Immature natural killer cell (primary cell): ENCODE measurements around the gene PRSS27. TPM values are rescaled to one million over a fixed set of nuclear protein-coding genes. Genes with fewer than 3 reads are reported as not detected.
"Not testable (repeated sequence)": the region's sequence is repeated elsewhere in the genome, so short reads cannot be mapped to it uniquely, and the experiment has no call there.

ENCODE experiments used
- DNase-seq, 3 donors: peaks; one replicate each; pipeline ENCODE4 v3.0.0; 2022; ENCODE audit warnings: mixed read lengths in 1 of 3
- H3K27ac Mint-ChIP-seq, 6 donors: one replicate each; pipeline ENCODE4 v1.8.0; 2020; ENCODE audit warnings: mixed read lengths in 6 of 6, mild to moderate bottlenecking in 5 of 6, inconsistent platforms in 4 of 6, moderate library complexity in 3 of 6
- H3K27me3 Mint-ChIP-seq, 3 donors: one replicate each; pipeline ENCODE4 v1.8.0; 2020 to 2021; ENCODE audit warnings: low read depth in 3 of 3, mild to moderate bottlenecking in 3 of 3, mixed read lengths in 3 of 3, moderate library complexity in 3 of 3, inconsistent platforms in 1 of 3
- H3K36me3 Mint-ChIP-seq, 3 donors: one replicate each; pipeline ENCODE4 v1.8.0; 2020; ENCODE audit warnings: mixed read lengths in 3 of 3, inconsistent platforms in 2 of 3, mild to moderate bottlenecking in 2 of 3
- H3K4me1 Mint-ChIP-seq, 2 donors: one replicate each; pipeline ENCODE4 v1.8.0; 2020; ENCODE audit warnings: inconsistent platforms in 2 of 2, mild to moderate bottlenecking in 2 of 2, mixed read lengths in 2 of 2, moderate library complexity in 1 of 2
- H3K4me3 Mint-ChIP-seq, 5 donors: one replicate each; pipeline ENCODE4 v1.8.0; 2020; ENCODE audit warnings: mild to moderate bottlenecking in 5 of 5, mixed read lengths in 5 of 5, inconsistent platforms in 3 of 5, moderate library complexity in 3 of 5
- H3K9me3 Mint-ChIP-seq, 6 donors: one replicate each; pipeline ENCODE4 v1.8.0; 2020; ENCODE audit warnings: mild to moderate bottlenecking in 6 of 6, mixed read lengths in 6 of 6, inconsistent platforms in 4 of 6, moderate library complexity in 3 of 6
- polyA plus RNA-seq, 3 donors: library from polyadenylated mRNA; unstranded; fragments of 300-500 nt; fragmentation: Illumina TruSeq; gene quantifications; one replicate each; pipeline ENCODE4 v1.2.3, GENCODE V29; 2021

Gene PRSS27
- polyA plus RNA-seq, 3 donors from 2014 or later, result 0.18 TPM; not detected in 2

GRCh38 chr16:2698103-2698870 is 21.7 kb downstream of the PRSS27 start:
- H3K36me3 Mint-ChIP-seq, result peaks cover 0 to 6% (median 4%) of the 10 kb centered on the region in 3 donors
- H3K27ac Mint-ChIP-seq, result no peak overlapping the region
- H3K9me3 Mint-ChIP-seq, result no peaks in the 10 kb centered on the region
- DNase-seq, result no peak
- peaks cover 2 to 9% of the 10 kb centered on the region in 2 donors for H3K4me1 Mint-ChIP-seq
- peaks cover 0 to 2% (median 2%) of the 10 kb centered on the region in 3 donors for H3K27me3 Mint-ChIP-seq
- no peak overlapping the region for H3K4me3 Mint-ChIP-seq

- no peak for DNase-seq
- H3K9me3 Mint-ChIP-seq, result no peaks in the 10 kb centered on the region
- no peak overlapping the region for H3K27ac Mint-ChIP-seq
- H3K36me3 Mint-ChIP-seq, result peaks cover 0 to 6% (median 4%) of the 10 kb centered on the region in 3 donors
- peaks cover 0 to 2% (median 2%) of the 10 kb centered on the region in 3 donors for H3K27me3 Mint-ChIP-seq
- no peak overlapping the region for H3K4me3 Mint-ChIP-seq
- peaks cover 4 to 12% of the 10 kb centered on the region in 2 donors for H3K4me1 Mint-ChIP-seq
Measured at GRCh38 chr16:2697401-2697948, 22.5 kb downstream of the PRSS27 start.

GRCh38 chr16:2696601-2697250 is 23.3 kb downstream of the PRSS27 start:
- not testable (repeated sequence) for H3K4me3 Mint-ChIP-seq, H3K27me3 Mint-ChIP-seq, H3K9me3 Mint-ChIP-seq, H3K36me3 Mint-ChIP-seq, DNase-seq
- H3K4me1 Mint-ChIP-seq, result peaks cover 6 to 12% of the 10 kb centered on the region in 2 donors
- peak overlapping the region in 1 of 6 donors; percentile 64 for H3K27ac Mint-ChIP-seq

GRCh38 chr16:2692948-2693651 is 26.9 kb downstream of the PRSS27 start:
- peak overlapping the region in 1 of 6 donors; percentile 68 for H3K27ac Mint-ChIP-seq

GRCh38 chr16:2692251-2692947 is 27.6 kb downstream of the PRSS27 start:
- no peak overlapping the region for H3K4me3 Mint-ChIP-seq
- no peak overlapping the region for H3K27ac Mint-ChIP-seq
- peaks cover 0 to 6% (median 4%) of the 10 kb centered on the region in 3 donors for H3K36me3 Mint-ChIP-seq
- DNase-seq, result no peak
- no peaks in the 10 kb centered on the region for H3K9me3 Mint-ChIP-seq
- H3K27me3 Mint-ChIP-seq, result peaks cover 1 to 2% (median 2%) of the 10 kb centered on the region in 3 donors
- peaks cover 24 to 33% of the 10 kb centered on the region in 2 donors for H3K4me1 Mint-ChIP-seq

More at GRCh38 chr16:2692948-2693651, 26.9 kb downstream of the PRSS27 start:
- Mint-ChIP-seq H3K9me3 (no peaks in the 10 kb centered on the region), H3K4me1 (peaks cover 17 to 26% of the 10 kb centered on the region in 2 donors), H3K36me3 (peaks cover 0 to 6% (median 4%) of the 10 kb centered on the region in 3 donors), H3K27me3 (peaks cover 2% of the 10 kb centered on the region in 3 donors), H3K4me3 (peak overlapping the region in 1 of 5 donors; percentile 27)
- peak in 2 of 3 donors; percentile 8 to 31 for DNase-seq

GRCh38 chr16:2691491-2692248 is 28.4 kb downstream of the PRSS27 start:
- Mint-ChIP-seq H3K27ac (no peak overlapping the region), H3K27me3 (peaks cover 0 to 2% (median 1%) of the 10 kb centered on the region in 3 donors), H3K9me3 (no peaks in the 10 kb centered on the region), H3K4me1 (peaks cover 31 to 37% of the 10 kb centered on the region in 2 donors), H3K4me3 (no peak overlapping the region), H3K36me3 (peaks cover 0 to under 1% (median 0%) of the 10 kb centered on the region in 3 donors)
- no peak for DNase-seq

- peaks cover 0 to 2% (median 1%) of the 10 kb centered on the region in 3 donors for H3K27me3 Mint-ChIP-seq
- H3K36me3 Mint-ChIP-seq, result no peaks in the 10 kb centered on the region
- peaks cover 33 to 39% of the 10 kb centered on the region in 2 donors for H3K4me1 Mint-ChIP-seq
- no peak for DNase-seq
- peak overlapping the region in 5 of 6 donors; percentile 7 to 67 (median 62) for H3K27ac Mint-ChIP-seq
- H3K4me3 Mint-ChIP-seq, result no peak overlapping the region
- no peaks in the 10 kb centered on the region for H3K9me3 Mint-ChIP-seq
Measured at GRCh38 chr16:2690852-2691251, 29.2 kb downstream of the PRSS27 start.

GRCh38 chr16:2689968-2690801 is 29.8 kb downstream of the PRSS27 start:
- Mint-ChIP-seq H3K4me3 (no peak overlapping the region), H3K27me3 (peaks cover 0 to 2% (median 1%) of the 10 kb centered on the region in 3 donors), H3K27ac (peak overlapping the region in 5 of 6 donors; percentile 7 to 62 (median 41)), H3K36me3 (no peaks in the 10 kb centered on the region), H3K4me1 (peaks cover 34 to 39% of the 10 kb centered on the region in 2 donors), H3K9me3 (no peaks in the 10 kb centered on the region)
- no peak for DNase-seq

- not testable (repeated sequence) for DNase-seq, H3K27me3 Mint-ChIP-seq, H3K4me3 Mint-ChIP-seq, H3K27ac Mint-ChIP-seq, H3K9me3 Mint-ChIP-seq, H3K36me3 Mint-ChIP-seq
- H3K4me1 Mint-ChIP-seq, result peaks cover 38 to 44% of the 10 kb centered on the region in 2 donors
Measured at GRCh38 chr16:2689422-2689821, 30.6 kb downstream of the PRSS27 start.

GRCh38 chr16:2687531-2688308 is 32.3 kb downstream of the PRSS27 start:
- Mint-ChIP-seq H3K27me3 (peaks cover 0 to 2% (median 1%) of the 10 kb centered on the region in 3 donors), H3K9me3 (no peaks in the 10 kb centered on the region), H3K4me1 (peaks cover 40 to 42% of the 10 kb centered on the region in 2 donors), H3K4me3 (peak overlapping the region; percentile 79 to 86 (median 83)), H3K36me3 (no peaks in the 10 kb centered on the region), H3K27ac (peak overlapping the region; percentile 88 to 96 (median 93))
- DNase-seq, result no peak

- Mint-ChIP-seq H3K9me3 (no peaks in the 10 kb centered on the region), H3K27ac (peak overlapping the region; percentile 88 to 96 (median 93)), H3K27me3 (peaks cover under 1 to 4% (median 3%) of the 10 kb centered on the region in 3 donors), H3K4me1 (peaks cover 41 to 46% of the 10 kb centered on the region in 2 donors), H3K4me3 (peak overlapping the region; percentile 79 to 86 (median 83)), H3K36me3 (no peaks in the 10 kb centered on the region)
- peak; percentile 49 to 63 (median 61) for DNase-seq
Measured at GRCh38 chr16:2686912-2687507, 33.0 kb downstream of the PRSS27 start.
